A673 (cell line): ENCODE measurements around the gene SUOX.

Source experiments
- CTCF ChIP-seq: fragments of 300-800, 200-600 bp; sonication (generic); conservative IDR thresholded peaks from 2 replicates; pipeline ENCODE4 v1.5.1; 2017; ENCODE audit warnings: low read depth, mild to moderate bottlenecking, antibody characterized with exemption, low read length, moderate library complexity, mixed read lengths
- EZH2 ChIP-seq: fragments of 200-600 bp; sonication (generic); IDR thresholded peaks from 2 replicates; pipeline ENCODE4 v1.6.1; 2017; ENCODE audit warnings: borderline replicate concordance, low read depth, mild to moderate bottlenecking, mixed read lengths, antibody characterized with exemption, low read length; ENCODE audit not compliant: poor library complexity, severe bottlenecking

GRCh38 chr12:56029166-56029519 lies 32.1 kb downstream of the SUOX start:
- TF ChIP-seq CTCF = no peak
- no peak for TF ChIP-seq EZH2
